ENCODE data around the gene SDC1. TPM values are rescaled to one million over a fixed set of nuclear protein-coding genes. Genes with fewer than 3 reads are reported as not detected.

Gene SDC1
- total and polyA plus RNA-seq, 2 of the 8 experiments (the other 6 are each of a cell fraction or from before 2014, with no cell fraction given) = 45.3 to 73.3 TPM

DNA sequence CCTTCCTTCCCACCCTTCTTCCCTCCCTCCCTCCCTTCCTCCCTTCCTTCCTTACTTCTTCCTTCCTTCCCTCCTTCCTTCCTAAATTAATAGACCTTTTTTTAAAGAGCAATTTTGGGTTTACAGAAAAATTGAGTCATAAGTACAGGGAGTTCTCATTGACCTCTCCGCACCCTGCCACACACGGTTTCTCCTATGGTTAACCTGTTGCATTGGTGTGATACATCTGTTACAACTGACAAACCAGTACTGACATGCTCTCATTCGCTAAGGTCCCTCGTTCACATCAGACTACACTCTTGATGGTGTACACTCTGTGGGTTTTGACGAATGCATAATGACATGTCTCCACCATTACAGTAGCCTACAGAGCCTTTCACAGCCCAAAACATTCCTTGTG lies 11.6 kb upstream of the SDC1 start:
- H3K56ac ChIP-seq (replicated peaks; ENCODE audit: insufficient read length, low read depth, low read length) = no peak overlapping the region

More for the DNA sequence above, 11.6 kb upstream of the SDC1 start:
- Histone ChIP-seq H3K79me1 (ENCODE audit: low read depth, low read length) (no peaks in the 10 kb centered on the region), H3K36me3 (ENCODE audit: control insufficient read depth in 2 of 4, insufficient read depth in 4 of 4, low read length in 3 of 4) (no peaks in the 10 kb centered on the region), H3K4me1 (replicated peaks in 1 of 4; ENCODE audit: control insufficient read depth in 3 of 4, insufficient read depth in 4 of 4, low read length in 3 of 4) (peaks cover 4 to 9% (median 6%) of the 10 kb centered on the region in 4 experiments), H3K23me2 (ENCODE audit: low read depth, low read length) (no peaks in the 10 kb centered on the region; the same call in 1 of the 2 replicates), H2BK20ac (ENCODE audit: low read length) (no peak overlapping the region), H3K79me2 (ENCODE audit: control insufficient read depth in 1 of 2, insufficient read depth in 2 of 2, low read length in 2 of 2) (no peaks in the 10 kb centered on the region), H4K91ac (replicated peaks; ENCODE audit: insufficient read length, low read length) (no peak overlapping the region), H2BK12ac (ENCODE audit: low read depth, low read length) (no peak overlapping the region), H2BK120ac (replicated peaks; ENCODE audit: low read depth, low read length) (no peak overlapping the region), H3K9me3 (ENCODE audit: insufficient read depth in 2 of 2, low read depth in 1 of 2, low read length in 1 of 2) (no peaks in the 10 kb centered on the region), H3K9ac (replicated peaks in 1 of 4; ENCODE audit: extremely low read depth in 1 of 4, low read depth in 3 of 4, low read length in 3 of 4) (peak overlapping the region in 1 of 4 experiments; percentile 40; a peak in 1 of 7 replicates), H3K27ac (ENCODE audit: low read depth, low read length) (no peak overlapping the region), H2AK5ac (ENCODE audit: low read depth, low read length) (no peak overlapping the region), H3K4me2 (ENCODE audit: insufficient read depth in 1 of 2, low read depth in 2 of 2, low read length in 2 of 2) (no peak overlapping the region), H3K14ac (ENCODE audit: insufficient read length) (no peak overlapping the region), H4K5ac (ENCODE audit: insufficient read length, low read depth, low read length) (no peak overlapping the region), H3K18ac (ENCODE audit: extremely low read depth, low read length) (no peak overlapping the region), H4K8ac (ENCODE audit: extremely low read depth, insufficient read depth, low read length) (no peak overlapping the region), H3K4me3 (ENCODE audit: extremely low read depth in 1 of 4, insufficient read depth in 2 of 4, low read depth in 3 of 4, low read length in 4 of 4) (no peak overlapping the region), H2BK5ac (ENCODE audit: low read depth, low read length) (no peak overlapping the region), H2BK15ac (ENCODE audit: low read length) (no peak overlapping the region), H4K20me1 (replicated peaks in 1 of 2; ENCODE audit: control insufficient read depth in 1 of 2, insufficient read depth in 2 of 2, low read length in 2 of 2) (peaks cover 0 to 2% of the 10 kb centered on the region in 2 experiments), H2AFZ (ENCODE audit: low read length) (no peak overlapping the region), H3K23ac (ENCODE audit: insufficient read length) (no peak overlapping the region), H3K4ac (replicated peaks; ENCODE audit: insufficient read length, low read depth, low read length) (no peak overlapping the region), H3K27me3 (replicated peaks in 1 of 4; ENCODE audit: control insufficient read depth in 3 of 4, extremely low read depth in 1 of 4, insufficient read depth in 3 of 4, low read length in 3 of 4) (no peaks in the 10 kb centered on the region; a peak in 1 of 7 replicates)
- POLR2A ChIA-PET (ENCODE audit: partially characterized antibody) = no interaction called here
- 89% methylated on average over 5 of the region's 5 CpGs; no CpG with 5 or more reads in 1 of the 2 experiments for WGBS, 2 experiments (ENCODE audit: extremely low coverage in 1 of 2, insufficient coverage in 1 of 2, insufficient read length in 1 of 2, insufficient replicate concordance in 2 of 2, low coverage in 1 of 2, low lambda C conversion rate in 2 of 2, missing lambda C conversion rate in 1 of 2)
- CTCF ChIA-PET (ENCODE audit: partially characterized antibody) = interaction anchor here (1.4 to 6.8 kb wide), 3 partner anchors 6 to 91 kb away, joined by 3 to 63 read pairs (median 18); partner anchors contain the start of gene SDC1
- no peak for FAIRE-seq
- TF ChIP-seq EGR1 (IDR thresholded peaks at IDR 0.05; ENCODE audit: borderline replicate concordance, low read depth, low read length) (no peak), SIRT6 (IDR thresholded peaks at IDR 0.05; ENCODE audit: low read length) (no peak), POU5F1 (IDR thresholded peaks at IDR 0.05; ENCODE audit: low read depth, low read length) (no peak), SP2 (IDR thresholded peaks at IDR 0.05; ENCODE audit: low read length) (no peak), POLR2A (IDR thresholded peaks at IDR 0.05; ENCODE audit: control extremely low read depth in 1 of 2, low read depth in 2 of 2, low read length in 2 of 2) (no peak), MAFK (IDR thresholded peaks at IDR 0.05; ENCODE audit: low read depth, low read length) (no peak), CREB1 (IDR thresholded peaks at IDR 0.05) (no peak), CBX5 (IDR thresholded peaks at IDR 0.05; ENCODE audit: low read depth, low read length) (no peak), EP300 (IDR thresholded peaks at IDR 0.05; ENCODE audit: borderline replicate concordance in 1 of 2, low read depth in 2 of 2, low read length in 2 of 2) (no peak), ATF3 (IDR thresholded peaks at IDR 0.05; ENCODE audit: insufficient read depth, low read depth, low read length) (no peak), GABPA (IDR thresholded peaks at IDR 0.05; ENCODE audit: borderline replicate concordance, insufficient read depth, low read length) (no peak), SRF (IDR thresholded peaks at IDR 0.05; ENCODE audit: low read depth, low read length) (no peak)
- DNase-seq (ENCODE audit: low read depth in 1 of 2, low spot score in 2 of 2) = no peak
